ENCODE measurements around the gene NFE2L3.
A peak's percentile ranks its signal among the peaks of the same experiment; 100 is the strongest.
"Not testable (repeated sequence)": the region's sequence is repeated elsewhere in the genome, so short reads cannot be mapped to it uniquely, and the experiment has no call there.

DNA sequence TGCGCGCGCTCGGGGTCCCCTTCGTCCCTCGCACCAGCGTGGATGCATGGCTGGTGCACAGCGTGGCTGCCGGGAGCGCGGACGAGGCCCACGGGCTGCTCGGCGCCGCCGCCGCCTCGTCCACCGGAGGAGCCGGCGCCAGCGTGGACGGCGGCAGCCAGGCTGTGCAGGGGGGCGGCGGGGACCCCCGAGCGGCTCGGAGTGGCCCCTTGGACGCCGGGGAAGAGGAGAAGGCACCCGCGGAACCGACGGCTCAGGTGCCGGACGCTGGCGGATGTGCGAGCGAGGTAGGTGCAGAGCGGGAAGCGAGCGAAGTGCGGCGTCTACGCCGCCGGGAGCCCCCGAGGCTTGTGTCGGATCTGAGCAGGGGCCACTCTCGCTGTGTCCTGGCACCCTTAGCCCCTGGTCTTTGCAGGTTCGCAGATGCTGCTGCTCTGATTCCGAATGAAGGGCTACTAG is 813 bp downstream of the NFE2L3 start:
- TF ChIP-seq, protein P1, sequence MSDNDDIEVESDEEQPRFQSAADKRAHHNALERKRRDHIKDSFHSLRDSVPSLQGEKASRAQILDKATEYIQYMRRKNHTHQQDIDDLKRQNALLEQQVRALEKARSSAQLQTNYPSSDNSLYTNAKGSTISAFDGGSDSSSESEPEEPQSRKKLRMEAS (IDR thresholded peaks at IDR 0.05): peak; percentile 29; the same call in 1 of the 2 replicates
- not testable (repeated sequence) for TF ChIP-seq EP300 (IDR thresholded peaks at IDR 0.05; ENCODE audit: borderline replicate concordance in 1 of 2, low read depth in 2 of 2, low read length in 2 of 2); CTCF (IDR thresholded peaks at IDR 0.05; ENCODE audit: control extremely low read depth in 1 of 3, insufficient read depth in 1 of 3, low read depth in 1 of 3, low read length in 3 of 3); BCL11A (IDR thresholded peaks at IDR 0.05; ENCODE audit: low read depth in 2 of 2, low read length in 2 of 2); EZH2 (IDR thresholded peaks at IDR 0.05; ENCODE audit: low read depth, low read length, severe bottlenecking)
